Ammon's horn (tissue), 1 donor: ENCODE measurements around the gene TMEM260.
"Not testable (repeated sequence)": the region's sequence is repeated elsewhere in the genome, so short reads cannot be mapped to it uniquely, and the experiment has no call there.

Experiments
- DNase-seq: peaks from one replicate; pipeline ENCODE4 v3.0.0-alpha.2; 2016; ENCODE audit warnings: low spot score

Gene TMEM260

GRCh38 chr14:56676042-56676441, 96.4 kb downstream of the TMEM260 start:
- no peak for DNase-seq

- no peak for DNase-seq
Measured at GRCh38 chr14:56678838-56679237, 99.2 kb downstream of the TMEM260 start.

GRCh38 chr14:56686416-56686815, 106.8 kb downstream of the TMEM260 start:
- peak; percentile 11 for DNase-seq

- DNase-seq, result no peak
Measured at GRCh38 chr14:56687123-56687522, 107.5 kb downstream of the TMEM260 start.

GRCh38 chr14:56694609-56695008, 115.0 kb downstream of the TMEM260 start:
- DNase-seq, result no peak

- DNase-seq, result not testable (repeated sequence)
Measured at GRCh38 chr14:56695216-56695615, 115.6 kb downstream of the TMEM260 start.
